Mucosa of stomach (tissue), 1 donor: Measurements from ENCODE around the gene AP5M1.
"Not testable (repeated sequence)": the region's sequence is repeated elsewhere in the genome, so short reads cannot be mapped to it uniquely, and the experiment has no call there.

Source experiments
- H3K27me3 ChIP-seq: one replicate; pipeline ENCODE4 v1.7.0; 2013; ENCODE audit warnings: mild to moderate bottlenecking, low read length; ENCODE audit not compliant: control insufficient read depth, insufficient read depth
- H3K36me3 ChIP-seq: one replicate; pipeline ENCODE4 v1.7.0; 2013; ENCODE audit warnings: low read length; ENCODE audit not compliant: control insufficient read depth, insufficient read depth
- H3K4me1 ChIP-seq: one replicate; pipeline ENCODE4 v1.7.0; 2013; ENCODE audit warnings: mild to moderate bottlenecking, low read length; ENCODE audit not compliant: control insufficient read depth, insufficient read depth
- H3K4me3 ChIP-seq: one replicate; pipeline ENCODE4 v1.7.0; 2013; ENCODE audit warnings: low read length
- H3K9ac ChIP-seq: one replicate; pipeline ENCODE4 v1.7.0; 2013; ENCODE audit warnings: mild to moderate bottlenecking, low read length, moderate library complexity
- H3K9me3 ChIP-seq: one replicate; pipeline ENCODE4 v1.7.0; 2013; ENCODE audit warnings: mild to moderate bottlenecking, low read length, moderate library complexity; ENCODE audit not compliant: control insufficient read depth
- donor health status: Pancreatic carcinoma.

The AP5M1 gene

DNA sequence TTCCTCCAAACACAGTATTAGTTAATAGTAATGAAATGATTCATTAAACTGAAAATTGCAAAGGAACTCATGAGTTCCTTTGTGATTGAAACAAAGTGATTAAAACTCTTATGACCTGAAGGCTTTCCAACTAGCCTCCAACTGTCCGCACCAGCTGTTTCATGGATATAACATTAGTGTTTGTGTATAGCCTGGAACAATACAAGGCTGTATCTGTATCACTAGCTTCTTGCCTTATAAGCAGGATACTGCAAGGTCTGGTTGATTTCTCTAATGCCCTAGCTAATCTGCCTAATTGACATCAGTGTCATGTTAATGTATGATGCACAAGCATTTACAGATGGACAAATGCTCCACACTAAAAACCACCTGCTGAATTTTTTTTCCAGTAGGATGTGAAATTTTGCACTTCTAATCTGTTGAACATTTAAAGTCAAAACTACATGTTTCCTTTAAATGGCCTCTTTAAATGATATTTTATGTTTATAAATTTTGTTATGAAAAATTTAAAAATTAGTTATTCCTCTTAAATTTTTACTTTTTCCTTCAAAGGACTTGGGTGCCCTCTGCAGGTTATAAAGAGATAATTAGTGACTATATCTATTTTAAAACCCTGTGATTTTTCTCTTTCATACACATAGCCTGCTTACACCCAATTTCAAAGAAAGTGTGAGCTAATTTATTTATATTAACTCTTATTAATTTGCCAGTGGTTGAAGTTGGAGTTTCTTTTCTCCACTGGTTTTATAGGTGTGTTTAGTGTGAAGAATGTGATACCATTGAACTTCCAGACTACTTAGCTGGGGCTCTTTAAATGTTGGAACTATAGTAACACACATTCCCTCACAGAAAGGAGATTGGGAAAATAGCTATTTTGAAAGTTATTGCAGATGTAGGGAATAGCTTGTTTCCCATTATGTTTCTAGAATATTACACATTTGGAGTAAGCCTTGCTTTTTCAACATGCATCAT, 25.4 kb downstream of the AP5M1 start:
- Histone ChIP-seq H3K36me3 (no peaks in the 10 kb centered on the region), H3K27me3 (no peaks in the 10 kb centered on the region), H3K4me3 (no peak overlapping the region), H3K4me1 (no peaks in the 10 kb centered on the region), H3K9me3 (no peaks in the 10 kb centered on the region), H3K9ac (no peak overlapping the region)

GRCh38 chr14:57295239-57295638, 26.5 kb downstream of the AP5M1 start:
- Histone ChIP-seq H3K4me3 (no peak overlapping the region), H3K27me3 (no peaks in the 10 kb centered on the region), H3K4me1 (no peaks in the 10 kb centered on the region), H3K9me3 (no peaks in the 10 kb centered on the region), H3K9ac (no peak overlapping the region), H3K36me3 (no peaks in the 10 kb centered on the region)

- Histone ChIP-seq H3K4me3 (no peak overlapping the region), H3K36me3 (no peaks in the 10 kb centered on the region), H3K9me3 (no peaks in the 10 kb centered on the region), H3K9ac (no peak overlapping the region), H3K27me3 (no peaks in the 10 kb centered on the region), H3K4me1 (no peaks in the 10 kb centered on the region)
Measured at GRCh38 chr14:57297852-57298251, 29.1 kb downstream of the AP5M1 start.

DNA sequence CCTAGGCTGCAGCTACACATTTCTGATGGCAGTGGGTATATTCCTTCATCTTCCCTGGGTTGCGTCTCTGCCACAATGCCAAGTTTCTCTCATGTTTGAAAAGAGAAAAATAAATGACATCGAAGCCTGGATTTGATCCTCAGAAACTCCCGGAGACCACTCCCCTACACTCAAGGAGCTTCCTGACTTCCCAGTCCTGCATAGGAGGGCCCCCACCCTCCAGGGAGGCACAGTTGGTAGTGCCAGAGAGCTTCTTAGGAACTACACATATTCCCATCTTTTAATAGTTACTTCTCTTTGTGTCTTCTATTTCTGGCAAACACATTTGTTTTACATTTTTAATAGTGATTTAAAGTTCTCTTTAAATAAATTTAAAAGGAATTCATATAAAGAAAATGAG, 30.7 kb downstream of the AP5M1 start:
- no peaks in the 10 kb centered on the region for H3K9me3 ChIP-seq
- no peak overlapping the region for H3K9ac ChIP-seq
- H3K4me3 ChIP-seq: no peak overlapping the region
- H3K4me1 ChIP-seq: no peaks in the 10 kb centered on the region
- no peaks in the 10 kb centered on the region for H3K27me3 ChIP-seq
- H3K36me3 ChIP-seq: no peaks in the 10 kb centered on the region

GRCh38 chr14:57302883-57303282, 34.1 kb downstream of the AP5M1 start:
- Histone ChIP-seq H3K4me1 (no peaks in the 10 kb centered on the region), H3K27me3 (peaks cover 5% of the 10 kb centered on the region), H3K9ac (no peak overlapping the region), H3K9me3 (no peaks in the 10 kb centered on the region), H3K4me3 (no peak overlapping the region), H3K36me3 (no peaks in the 10 kb centered on the region)

DNA sequence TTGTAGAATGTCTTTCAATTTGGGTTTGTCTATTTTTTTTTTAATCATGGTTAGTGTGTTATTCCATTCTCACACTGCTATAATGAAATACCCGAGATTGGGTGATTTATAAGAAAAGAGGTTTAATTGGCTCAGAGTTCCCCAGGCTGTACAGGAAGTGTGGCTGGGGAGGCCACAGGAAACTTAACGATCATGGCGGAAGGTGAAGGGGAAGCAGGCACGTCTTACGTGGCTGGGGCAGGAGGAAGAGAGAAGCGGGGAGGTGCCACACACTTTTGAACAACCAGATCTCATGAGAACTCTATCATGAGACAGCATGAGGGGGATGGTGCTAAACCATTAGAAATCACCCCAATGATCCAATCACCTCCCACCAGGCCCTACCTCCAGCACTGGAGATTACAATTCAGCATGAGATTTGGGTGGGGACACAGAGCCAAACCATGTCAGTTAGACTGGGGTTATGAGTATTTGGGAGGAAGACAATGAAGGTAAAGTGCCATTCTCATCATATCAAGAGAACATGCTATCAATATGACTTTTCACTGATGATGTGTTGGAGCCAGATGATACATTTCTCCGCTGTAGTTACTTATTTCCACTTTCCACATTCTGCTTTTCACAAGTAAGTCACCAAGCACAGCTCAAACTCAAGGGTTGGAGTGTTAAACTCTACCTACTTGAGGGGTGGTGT, 45.8 kb downstream of the AP5M1 start:
- H3K4me3 ChIP-seq: no peak overlapping the region
- no peak overlapping the region for H3K9ac ChIP-seq
- peaks cover 2% of the 10 kb centered on the region for H3K27me3 ChIP-seq
- H3K36me3 ChIP-seq: no peaks in the 10 kb centered on the region
- no peaks in the 10 kb centered on the region for H3K9me3 ChIP-seq
- no peaks in the 10 kb centered on the region for H3K4me1 ChIP-seq

GRCh38 chr14:57317248-57317833, 48.6 kb downstream of the AP5M1 start:
- H3K4me3 ChIP-seq: no peak overlapping the region
- H3K4me1 ChIP-seq: no peaks in the 10 kb centered on the region
- H3K36me3 ChIP-seq: no peaks in the 10 kb centered on the region
- H3K9ac ChIP-seq: no peak overlapping the region
- H3K27me3 ChIP-seq: no peaks in the 10 kb centered on the region
- no peaks in the 10 kb centered on the region for H3K9me3 ChIP-seq

GRCh38 chr14:57319636-57320192, 50.9 kb downstream of the AP5M1 start:
- H3K4me3 ChIP-seq: no peak overlapping the region
- H3K9me3 ChIP-seq: no peaks in the 10 kb centered on the region
- H3K27me3 ChIP-seq: no peaks in the 10 kb centered on the region
- H3K36me3 ChIP-seq: no peaks in the 10 kb centered on the region
- no peaks in the 10 kb centered on the region for H3K4me1 ChIP-seq
- no peak overlapping the region for H3K9ac ChIP-seq

DNA sequence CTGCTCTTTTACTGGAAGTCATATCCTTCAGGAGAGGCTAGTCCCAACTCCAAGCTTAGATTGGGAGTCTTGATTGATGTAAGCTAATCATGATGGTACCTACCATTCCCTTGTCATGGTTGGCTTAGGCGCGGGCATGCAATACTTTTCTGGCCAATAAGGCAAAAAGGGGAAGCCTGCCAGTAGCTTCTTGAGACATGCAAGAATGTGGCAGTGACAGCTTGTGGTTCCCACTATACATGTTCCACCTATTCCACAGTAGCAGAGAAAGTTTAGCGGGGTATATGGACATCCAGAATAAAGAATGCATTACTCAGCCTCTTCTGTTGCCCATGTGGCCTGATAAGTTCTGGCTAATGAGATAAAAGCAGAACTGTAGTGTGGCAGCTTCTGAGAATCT, 55.0 kb downstream of the AP5M1 start:
- Histone ChIP-seq H3K36me3 (no peaks in the 10 kb centered on the region), H3K9ac (no peak overlapping the region), H3K4me3 (no peak overlapping the region), H3K4me1 (no peaks in the 10 kb centered on the region), H3K27me3 (no peaks in the 10 kb centered on the region), H3K9me3 (no peaks in the 10 kb centered on the region)

DNA sequence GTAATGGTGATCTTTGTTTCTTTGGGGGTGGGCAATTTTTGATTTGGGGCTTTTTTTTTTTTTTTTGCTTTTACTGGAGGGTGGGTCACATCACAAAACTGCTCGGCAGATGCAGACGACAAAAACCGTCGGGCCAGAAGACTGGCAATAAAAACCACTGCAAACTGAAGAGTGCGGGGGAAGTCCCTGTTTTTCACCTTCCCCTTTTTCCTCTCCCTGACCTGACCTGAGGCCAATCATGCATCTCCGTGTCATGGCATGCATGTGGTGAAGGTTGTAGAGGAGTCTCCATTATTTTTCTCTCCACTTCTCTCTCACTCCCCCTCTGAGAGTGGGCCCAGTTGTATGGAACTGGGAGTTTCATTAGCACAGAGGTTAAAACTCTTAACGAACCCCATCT, 57.5 kb downstream of the AP5M1 start:
- Histone ChIP-seq H3K4me3 (no peak overlapping the region), H3K27me3 (no peaks in the 10 kb centered on the region), H3K9me3 (no peaks in the 10 kb centered on the region), H3K36me3 (no peaks in the 10 kb centered on the region), H3K4me1 (no peaks in the 10 kb centered on the region), H3K9ac (no peak overlapping the region)

GRCh38 chr14:57329833-57330232, 61.1 kb downstream of the AP5M1 start:
- no peak overlapping the region for H3K4me3 ChIP-seq
- no peaks in the 10 kb centered on the region for H3K9me3 ChIP-seq
- H3K36me3 ChIP-seq: no peaks in the 10 kb centered on the region
- no peak overlapping the region for H3K9ac ChIP-seq
- H3K4me1 ChIP-seq: no peaks in the 10 kb centered on the region
- no peaks in the 10 kb centered on the region for H3K27me3 ChIP-seq

GRCh38 chr14:57332475-57332874, 63.7 kb downstream of the AP5M1 start:
- not testable (repeated sequence) for H3K36me3 ChIP-seq, H3K9me3 ChIP-seq, H3K9ac ChIP-seq

More at GRCh38 chr14:57332475-57332874, 63.7 kb downstream of the AP5M1 start:
- not testable (repeated sequence) for H3K27me3 ChIP-seq, H3K4me1 ChIP-seq, H3K4me3 ChIP-seq
